ENCODE results near the gene MEF2D.

DNA sequence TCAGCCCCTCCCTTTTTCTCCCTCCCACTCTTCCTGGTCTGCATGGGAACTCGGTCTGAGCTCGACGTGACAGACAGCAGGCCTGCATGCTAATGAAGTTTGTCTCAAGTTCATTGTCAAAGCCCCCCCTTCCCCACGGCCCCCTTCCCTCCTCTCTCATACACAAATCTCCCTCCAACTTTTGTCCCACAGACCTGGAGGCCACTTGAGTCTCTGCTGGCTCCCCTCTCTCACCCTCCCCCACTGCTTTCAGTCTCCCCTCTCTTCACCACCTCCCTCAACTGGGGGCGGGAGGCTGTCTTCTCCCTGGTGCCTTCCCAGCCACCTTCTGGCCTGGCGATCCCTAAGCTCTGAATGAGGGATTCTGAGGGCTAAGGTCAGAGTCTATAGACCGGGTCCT, 70.3 kb downstream of the MEF2D start:
- TF ChIP-seq, protein P1, sequence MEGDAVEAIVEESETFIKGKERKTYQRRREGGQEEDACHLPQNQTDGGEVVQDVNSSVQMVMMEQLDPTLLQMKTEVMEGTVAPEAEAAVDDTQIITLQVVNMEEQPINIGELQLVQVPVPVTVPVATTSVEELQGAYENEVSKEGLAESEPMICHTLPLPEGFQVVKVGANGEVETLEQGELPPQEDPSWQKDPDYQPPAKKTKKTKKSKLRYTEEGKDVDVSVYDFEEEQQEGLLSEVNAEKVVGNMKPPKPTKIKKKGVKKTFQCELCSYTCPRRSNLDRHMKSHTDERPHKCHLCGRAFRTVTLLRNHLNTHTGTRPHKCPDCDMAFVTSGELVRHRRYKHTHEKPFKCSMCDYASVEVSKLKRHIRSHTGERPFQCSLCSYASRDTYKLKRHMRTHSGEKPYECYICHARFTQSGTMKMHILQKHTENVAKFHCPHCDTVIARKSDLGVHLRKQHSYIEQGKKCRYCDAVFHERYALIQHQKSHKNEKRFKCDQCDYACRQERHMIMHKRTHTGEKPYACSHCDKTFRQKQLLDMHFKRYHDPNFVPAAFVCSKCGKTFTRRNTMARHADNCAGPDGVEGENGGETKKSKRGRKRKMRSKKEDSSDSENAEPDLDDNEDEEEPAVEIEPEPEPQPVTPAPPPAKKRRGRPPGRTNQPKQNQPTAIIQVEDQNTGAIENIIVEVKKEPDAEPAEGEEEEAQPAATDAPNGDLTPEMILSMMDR (tag by site-specific recombination; IDR thresholded peaks at IDR 0.05) = no peak
- TF ChIP-seq, protein P2, sequence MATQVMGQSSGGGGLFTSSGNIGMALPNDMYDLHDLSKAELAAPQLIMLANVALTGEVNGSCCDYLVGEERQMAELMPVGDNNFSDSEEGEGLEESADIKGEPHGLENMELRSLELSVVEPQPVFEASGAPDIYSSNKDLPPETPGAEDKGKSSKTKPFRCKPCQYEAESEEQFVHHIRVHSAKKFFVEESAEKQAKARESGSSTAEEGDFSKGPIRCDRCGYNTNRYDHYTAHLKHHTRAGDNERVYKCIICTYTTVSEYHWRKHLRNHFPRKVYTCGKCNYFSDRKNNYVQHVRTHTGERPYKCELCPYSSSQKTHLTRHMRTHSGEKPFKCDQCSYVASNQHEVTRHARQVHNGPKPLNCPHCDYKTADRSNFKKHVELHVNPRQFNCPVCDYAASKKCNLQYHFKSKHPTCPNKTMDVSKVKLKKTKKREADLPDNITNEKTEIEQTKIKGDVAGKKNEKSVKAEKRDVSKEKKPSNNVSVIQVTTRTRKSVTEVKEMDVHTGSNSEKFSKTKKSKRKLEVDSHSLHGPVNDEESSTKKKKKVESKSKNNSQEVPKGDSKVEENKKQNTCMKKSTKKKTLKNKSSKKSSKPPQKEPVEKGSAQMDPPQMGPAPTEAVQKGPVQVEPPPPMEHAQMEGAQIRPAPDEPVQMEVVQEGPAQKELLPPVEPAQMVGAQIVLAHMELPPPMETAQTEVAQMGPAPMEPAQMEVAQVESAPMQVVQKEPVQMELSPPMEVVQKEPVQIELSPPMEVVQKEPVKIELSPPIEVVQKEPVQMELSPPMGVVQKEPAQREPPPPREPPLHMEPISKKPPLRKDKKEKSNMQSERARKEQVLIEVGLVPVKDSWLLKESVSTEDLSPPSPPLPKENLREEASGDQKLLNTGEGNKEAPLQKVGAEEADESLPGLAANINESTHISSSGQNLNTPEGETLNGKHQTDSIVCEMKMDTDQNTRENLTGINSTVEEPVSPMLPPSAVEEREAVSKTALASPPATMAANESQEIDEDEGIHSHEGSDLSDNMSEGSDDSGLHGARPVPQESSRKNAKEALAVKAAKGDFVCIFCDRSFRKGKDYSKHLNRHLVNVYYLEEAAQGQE (tag by site-specific recombination; IDR thresholded peaks at IDR 0.05) = no peak
- TF ChIP-seq ZNF530 (tag by site-specific recombination; IDR thresholded peaks at IDR 0.05; ENCODE audit: low read depth) (no peak), ZNF747 (tag by site-specific recombination; IDR thresholded peaks at IDR 0.05) (no peak), ZEB2 (tag by site-specific recombination; IDR thresholded peaks at IDR 0.05) (no peak), TCF7L2 (IDR thresholded peaks at IDR 0.05; ENCODE audit: borderline replicate concordance, low read depth, low read length) (no peak), ZNF555 (tag by site-specific recombination; conservative IDR thresholded peaks at IDR 0.05) (no peak), ZNF23 (tag by site-specific recombination; IDR thresholded peaks at IDR 0.05; ENCODE audit: borderline replicate concordance) (no peak)
- TF ChIP-seq, protein P3, sequence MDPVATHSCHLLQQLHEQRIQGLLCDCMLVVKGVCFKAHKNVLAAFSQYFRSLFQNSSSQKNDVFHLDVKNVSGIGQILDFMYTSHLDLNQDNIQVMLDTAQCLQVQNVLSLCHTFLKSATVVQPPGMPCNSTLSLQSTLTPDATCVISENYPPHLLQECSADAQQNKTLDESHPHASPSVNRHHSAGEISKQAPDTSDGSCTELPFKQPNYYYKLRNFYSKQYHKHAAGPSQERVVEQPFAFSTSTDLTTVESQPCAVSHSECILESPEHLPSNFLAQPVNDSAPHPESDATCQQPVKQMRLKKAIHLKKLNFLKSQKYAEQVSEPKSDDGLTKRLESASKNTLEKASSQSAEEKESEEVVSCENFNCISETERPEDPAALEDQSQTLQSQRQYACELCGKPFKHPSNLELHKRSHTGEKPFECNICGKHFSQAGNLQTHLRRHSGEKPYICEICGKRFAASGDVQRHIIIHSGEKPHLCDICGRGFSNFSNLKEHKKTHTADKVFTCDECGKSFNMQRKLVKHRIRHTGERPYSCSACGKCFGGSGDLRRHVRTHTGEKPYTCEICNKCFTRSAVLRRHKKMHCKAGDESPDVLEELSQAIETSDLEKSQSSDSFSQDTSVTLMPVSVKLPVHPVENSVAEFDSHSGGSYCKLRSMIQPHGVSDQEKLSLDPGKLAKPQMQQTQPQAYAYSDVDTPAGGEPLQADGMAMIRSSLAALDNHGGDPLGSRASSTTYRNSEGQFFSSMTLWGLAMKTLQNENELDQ (tag by site-specific recombination; IDR thresholded peaks at IDR 0.05; ENCODE audit: low read depth) = no peak
